Progenitor cell of endocrine pancreas (in vitro differentiated cells): Measurements from ENCODE around the gene ULK4. TPM values are rescaled to one million over a fixed set of nuclear protein-coding genes. Genes with fewer than 3 reads are reported as not detected.
"Not testable (repeated sequence)": the region's sequence is repeated elsewhere in the genome, so short reads cannot be mapped to it uniquely, and the experiment has no call there.

Source experiments
- DNase-seq: peaks from one replicate; pipeline ENCODE4 v3.0.0; 2021; ENCODE audit warnings: low spot score; ENCODE audit not compliant: unreplicated experiment
- H3K27ac Mint-ChIP-seq: 2 replicates; pipeline ENCODE4 v1.8.0; 2021; ENCODE audit warnings: mild to moderate bottlenecking, moderate library complexity, mixed read lengths
- H3K27me3 Mint-ChIP-seq: 2 replicates; pipeline ENCODE4 v1.8.0; 2021; ENCODE audit warnings: mixed read lengths
- H3K36me3 Mint-ChIP-seq: 2 replicates; pipeline ENCODE4 v1.8.0; 2022; ENCODE audit warnings: mixed read lengths; ENCODE audit not compliant: insufficient read depth
- H3K4me1 Mint-ChIP-seq: 2 replicates; pipeline ENCODE4 v1.8.0; 2021; ENCODE audit warnings: low read depth, mixed read lengths
- H3K4me3 Mint-ChIP-seq: 2 replicates; pipeline ENCODE4 v1.8.0; 2021; ENCODE audit warnings: low read depth, mild to moderate bottlenecking, moderate library complexity, mixed read lengths
- H3K9me3 Mint-ChIP-seq: 2 replicates; pipeline ENCODE4 v1.8.0; 2021; ENCODE audit warnings: low read depth, mixed read lengths
- total RNA-seq: library from RNA; stranded (reverse); gene quantifications from 2 replicates; pipeline ENCODE4 v1.2.1, GENCODE V29; 2021
- TF ChIP-seq, protein P1 (sequence below): fragments of 200-600 bp; sonication (generic); IDR thresholded peaks from one replicate; pipeline ENCODE4 v1.5.0; 2021; ENCODE audit warnings: antibody characterized with exemption, mild to moderate bottlenecking; ENCODE audit not compliant: unreplicated experiment

ULK4 gene
- total RNA-seq, 1 donor from 2014 or later: 14.2 TPM

DNA sequence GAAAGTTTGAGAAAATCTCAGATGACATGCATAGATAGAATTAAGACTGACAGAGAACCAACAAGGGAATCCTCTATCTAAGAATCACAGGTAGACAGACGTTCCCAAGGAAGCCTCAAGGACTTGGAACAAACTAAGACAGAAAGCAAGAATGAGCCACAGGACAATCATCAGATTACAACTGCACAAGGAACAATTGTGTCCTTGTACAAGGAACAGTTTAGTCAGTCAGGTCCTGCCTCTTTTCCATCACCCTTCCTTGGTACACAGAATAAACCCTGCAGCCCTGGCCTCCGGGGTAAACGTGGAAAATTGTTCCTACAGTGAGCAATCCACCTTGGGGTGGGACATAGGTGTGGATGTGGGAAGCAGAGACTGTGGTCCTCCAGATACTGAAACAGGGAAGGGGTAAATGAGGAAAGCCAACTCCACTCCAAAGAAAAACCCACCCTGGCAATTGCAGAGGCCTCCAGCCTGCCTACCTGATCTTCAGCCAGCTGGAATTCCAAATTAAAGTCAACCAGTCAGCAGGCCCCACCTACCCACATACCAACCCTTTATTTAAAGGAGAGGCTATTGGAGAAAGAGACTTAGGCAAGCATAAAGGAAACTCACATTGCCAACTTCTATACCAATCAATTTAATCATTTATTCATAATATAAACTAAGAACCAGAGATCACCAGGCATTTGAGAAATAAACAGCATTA lies 73.4 kb downstream of the ULK4 start:
- TF ChIP-seq, protein P1, sequence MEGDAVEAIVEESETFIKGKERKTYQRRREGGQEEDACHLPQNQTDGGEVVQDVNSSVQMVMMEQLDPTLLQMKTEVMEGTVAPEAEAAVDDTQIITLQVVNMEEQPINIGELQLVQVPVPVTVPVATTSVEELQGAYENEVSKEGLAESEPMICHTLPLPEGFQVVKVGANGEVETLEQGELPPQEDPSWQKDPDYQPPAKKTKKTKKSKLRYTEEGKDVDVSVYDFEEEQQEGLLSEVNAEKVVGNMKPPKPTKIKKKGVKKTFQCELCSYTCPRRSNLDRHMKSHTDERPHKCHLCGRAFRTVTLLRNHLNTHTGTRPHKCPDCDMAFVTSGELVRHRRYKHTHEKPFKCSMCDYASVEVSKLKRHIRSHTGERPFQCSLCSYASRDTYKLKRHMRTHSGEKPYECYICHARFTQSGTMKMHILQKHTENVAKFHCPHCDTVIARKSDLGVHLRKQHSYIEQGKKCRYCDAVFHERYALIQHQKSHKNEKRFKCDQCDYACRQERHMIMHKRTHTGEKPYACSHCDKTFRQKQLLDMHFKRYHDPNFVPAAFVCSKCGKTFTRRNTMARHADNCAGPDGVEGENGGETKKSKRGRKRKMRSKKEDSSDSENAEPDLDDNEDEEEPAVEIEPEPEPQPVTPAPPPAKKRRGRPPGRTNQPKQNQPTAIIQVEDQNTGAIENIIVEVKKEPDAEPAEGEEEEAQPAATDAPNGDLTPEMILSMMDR: no peak
- Mint-ChIP-seq H3K9me3 (peaks cover 8% of the 10 kb centered on the region), H3K27me3 (peaks cover 14% of the 10 kb centered on the region), H3K4me1 (peaks cover 2% of the 10 kb centered on the region), H3K27ac (no peak overlapping the region), H3K4me3 (no peak overlapping the region), H3K36me3 (peaks cover 11% of the 10 kb centered on the region)
- DNase-seq: no peak

DNA sequence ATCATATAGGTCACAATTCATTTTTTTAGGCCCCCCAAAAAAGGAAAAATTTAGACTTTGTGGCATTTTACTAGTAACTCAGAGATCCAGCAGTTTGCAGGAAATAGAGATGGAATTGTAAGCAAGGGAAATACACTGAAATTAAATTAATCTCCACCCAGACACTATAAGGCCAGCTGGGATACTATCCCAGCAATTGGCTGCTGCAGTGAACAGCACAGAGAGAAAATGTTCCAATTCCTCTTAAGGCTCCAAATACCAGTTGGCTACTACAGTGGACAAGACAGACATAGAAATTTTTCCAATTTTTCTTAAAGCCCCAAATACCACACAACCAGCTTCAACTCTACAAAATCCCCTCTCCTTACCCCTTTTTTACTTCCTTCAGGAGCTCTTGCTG lies 78.9 kb downstream of the ULK4 start:
- Mint-ChIP-seq H3K27me3 (no peaks in the 10 kb centered on the region), H3K36me3 (no peaks in the 10 kb centered on the region), H3K4me3 (no peak overlapping the region), H3K4me1 (no peaks in the 10 kb centered on the region), H3K9me3 (no peaks in the 10 kb centered on the region), H3K27ac (no peak overlapping the region)
- no peak for DNase-seq
- TF ChIP-seq, protein P1: no peak

DNA sequence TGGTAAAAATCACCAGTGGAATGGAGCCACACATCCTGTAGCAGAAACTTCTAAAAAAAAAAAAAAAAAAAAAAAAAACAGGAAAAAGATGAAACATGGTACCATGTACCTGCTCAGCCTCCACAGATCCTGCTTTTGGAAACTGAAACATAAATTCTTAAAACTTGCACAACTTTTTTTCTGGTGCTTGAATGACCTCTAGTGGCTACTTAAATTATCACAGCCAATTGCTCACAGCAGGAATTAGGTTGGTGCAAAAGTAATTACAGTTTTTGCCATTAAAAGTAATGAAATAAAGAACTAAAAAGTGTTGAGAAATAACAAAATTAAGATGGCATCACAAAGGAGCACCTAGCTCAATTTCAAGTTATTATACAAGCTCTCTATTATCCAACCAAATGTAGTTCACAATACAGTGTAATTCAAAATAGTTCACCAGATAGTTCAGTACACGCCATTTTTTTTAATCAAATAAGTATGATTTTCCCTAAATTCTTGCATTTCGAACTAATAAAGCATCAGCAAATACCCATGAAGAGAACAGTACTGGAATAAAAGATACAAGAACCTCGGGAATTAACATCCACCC lies 80.6 kb downstream of the ULK4 start:
- no peaks in the 10 kb centered on the region for H3K9me3 Mint-ChIP-seq
- no peak for DNase-seq
- no peak overlapping the region for H3K27ac Mint-ChIP-seq
- no peaks in the 10 kb centered on the region for H3K27me3 Mint-ChIP-seq
- no peaks in the 10 kb centered on the region for H3K36me3 Mint-ChIP-seq
- TF ChIP-seq, protein P1: peak; percentile 77
- H3K4me3 Mint-ChIP-seq: no peak overlapping the region
- no peaks in the 10 kb centered on the region for H3K4me1 Mint-ChIP-seq

DNA sequence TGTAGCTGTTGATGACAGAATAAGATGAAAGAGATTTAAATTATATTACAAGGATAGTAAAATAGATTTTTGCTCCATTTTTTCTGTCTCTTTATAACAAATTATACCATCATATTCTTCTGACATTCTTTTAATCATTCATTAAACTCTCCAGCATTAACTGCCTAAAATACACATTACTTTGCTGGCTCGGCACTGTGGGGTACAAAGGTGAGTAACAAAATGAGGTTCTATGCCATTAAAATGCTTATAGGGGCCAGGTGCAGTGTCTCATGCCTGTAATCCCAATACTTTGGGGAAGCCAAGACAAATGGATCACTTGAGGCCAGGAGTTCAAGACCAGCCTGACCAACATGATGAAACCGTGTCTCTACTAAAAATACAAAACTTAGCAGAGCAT lies 81.5 kb downstream of the ULK4 start:
- H3K27ac Mint-ChIP-seq: no peak overlapping the region
- TF ChIP-seq, protein P1: no peak
- no peaks in the 10 kb centered on the region for H3K36me3 Mint-ChIP-seq
- no peaks in the 10 kb centered on the region for H3K27me3 Mint-ChIP-seq
- H3K4me1 Mint-ChIP-seq: no peaks in the 10 kb centered on the region
- H3K4me3 Mint-ChIP-seq: no peak overlapping the region
- DNase-seq: no peak
- no peaks in the 10 kb centered on the region for H3K9me3 Mint-ChIP-seq

DNA sequence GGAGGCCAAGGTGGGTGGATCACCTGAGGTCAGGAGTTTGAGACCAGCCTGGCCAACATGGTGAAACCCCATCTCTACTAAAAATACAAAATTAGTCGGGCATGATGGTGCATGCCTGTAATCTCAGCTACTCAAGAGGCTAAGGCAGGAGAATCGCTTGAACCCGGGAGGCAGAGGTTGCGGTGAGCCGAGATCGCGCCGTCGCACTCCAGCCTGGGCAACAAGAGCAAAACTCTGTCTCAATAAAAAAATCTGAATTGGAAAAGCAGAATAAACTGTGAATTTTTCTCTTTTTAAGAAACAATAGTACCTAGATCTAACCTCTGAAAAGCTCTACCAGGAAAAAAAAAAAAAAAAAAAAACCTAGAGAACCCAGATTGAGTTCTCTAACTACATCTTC lies 84.2 kb downstream of the ULK4 start:
- not testable (repeated sequence) for H3K4me1 Mint-ChIP-seq, H3K9me3 Mint-ChIP-seq, H3K36me3 Mint-ChIP-seq, H3K4me3 Mint-ChIP-seq, H3K27ac Mint-ChIP-seq, DNase-seq, H3K27me3 Mint-ChIP-seq

DNA sequence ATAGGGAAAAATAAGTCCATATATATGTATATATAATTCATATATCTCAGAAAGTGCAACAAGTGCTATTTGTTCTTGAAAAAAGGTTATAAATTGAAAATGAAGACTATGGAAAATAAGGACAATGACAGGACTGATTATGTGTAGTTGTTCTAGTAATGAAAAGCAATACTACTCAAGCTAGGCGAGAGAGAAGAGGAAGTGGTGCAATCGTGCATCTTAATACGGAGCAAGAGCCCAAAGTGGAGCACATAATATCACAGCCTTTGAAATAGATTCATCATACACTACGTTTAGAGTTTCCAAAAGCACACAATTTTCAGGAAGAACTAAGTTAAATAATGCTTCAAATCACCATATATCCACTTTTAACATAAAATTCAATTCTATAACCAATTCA lies 87.9 kb downstream of the ULK4 start:
- H3K4me3 Mint-ChIP-seq: no peak overlapping the region
- TF ChIP-seq, protein P1: no peak

More for the DNA sequence above, 87.9 kb downstream of the ULK4 start:
- Mint-ChIP-seq H3K27ac (no peak overlapping the region), H3K27me3 (no peaks in the 10 kb centered on the region), H3K9me3 (peaks cover 15% of the 10 kb centered on the region), H3K36me3 (peaks cover 9% of the 10 kb centered on the region), H3K4me1 (peaks cover 7% of the 10 kb centered on the region)
- no peak for DNase-seq
